ENCODE measurements around the gene CCDC174.
A peak's percentile ranks its signal among the peaks of the same experiment; 100 is the strongest.
"Not testable (repeated sequence)": the region's sequence is repeated elsewhere in the genome, so short reads cannot be mapped to it uniquely, and the experiment has no call there.

CCDC174 gene

GRCh38 chr3:14651440-14652251 lies at the start of gene CCDC174:
TSS of gene CCDC174 (plus strand) at chr3:14651762. CDS start at chr3:14651837, 75 bp downstream.
- peak; percentile 100 for DNase-seq (ENCODE audit: low spot score)

GRCh38 chr3:14602006-14602803 lies 49.4 kb upstream of the CCDC174 start:
- DNase-seq (ENCODE audit: low spot score), result no peak

- DNase-seq (ENCODE audit: low spot score), result no peak
Measured at GRCh38 chr3:14602804-14603644, 48.5 kb upstream of the CCDC174 start.

- DNase-seq (ENCODE audit: low spot score), result no peak
Measured at GRCh38 chr3:14605067-14605466, 46.5 kb upstream of the CCDC174 start.

GRCh38 chr3:14605744-14606143 lies 45.8 kb upstream of the CCDC174 start:
- no peak for DNase-seq (ENCODE audit: low spot score)

- DNase-seq (ENCODE audit: low spot score), result no peak
Measured at GRCh38 chr3:14606669-14607339, 44.8 kb upstream of the CCDC174 start.

- no peak for DNase-seq (ENCODE audit: low spot score)
Measured at GRCh38 chr3:14608298-14608697, 43.3 kb upstream of the CCDC174 start.

- not testable (repeated sequence) for DNase-seq (ENCODE audit: low spot score)
Measured at GRCh38 chr3:14609058-14609457, 42.5 kb upstream of the CCDC174 start.

- DNase-seq (ENCODE audit: low spot score), result no peak
Measured at GRCh38 chr3:14609506-14609905, 42.1 kb upstream of the CCDC174 start.

GRCh38 chr3:14609941-14610340 lies 41.6 kb upstream of the CCDC174 start:
- no peak for DNase-seq (ENCODE audit: low spot score)

- no peak for DNase-seq (ENCODE audit: low spot score)
Measured at GRCh38 chr3:14614189-14614588, 37.4 kb upstream of the CCDC174 start.

GRCh38 chr3:14614862-14615261 lies 36.7 kb upstream of the CCDC174 start:
- DNase-seq (ENCODE audit: low spot score), result no peak

- no peak for DNase-seq (ENCODE audit: low spot score)
Measured at GRCh38 chr3:14616606-14617507, 34.7 kb upstream of the CCDC174 start.

GRCh38 chr3:14617508-14618023 lies 34.0 kb upstream of the CCDC174 start:
- DNase-seq (ENCODE audit: low spot score), result no peak

- no peak for DNase-seq (ENCODE audit: low spot score)
Measured at GRCh38 chr3:14619605-14620004, 32.0 kb upstream of the CCDC174 start.

- no peak for DNase-seq (ENCODE audit: low spot score)
Measured at GRCh38 chr3:14620512-14620911, 31.1 kb upstream of the CCDC174 start.

GRCh38 chr3:14621093-14621492 lies 30.5 kb upstream of the CCDC174 start:
- no peak for DNase-seq (ENCODE audit: low spot score)

GRCh38 chr3:14622368-14622767 lies 29.2 kb upstream of the CCDC174 start:
- DNase-seq (ENCODE audit: low spot score), result no peak

- DNase-seq (ENCODE audit: low spot score), result peak; percentile 30
Measured at GRCh38 chr3:14623569-14624051, 28.0 kb upstream of the CCDC174 start.

- DNase-seq (ENCODE audit: low spot score), result no peak
Measured at GRCh38 chr3:14624498-14624897, 27.1 kb upstream of the CCDC174 start.

Measured in Ammon's horn (tissue), 1 donor.